H1 (cell line): ENCODE measurements around the gene GPC3. TPM values are rescaled to one million over a fixed set of nuclear protein-coding genes. Genes with fewer than 3 reads are reported as not detected.

ENCODE experiments used
- CTCF ChIA-PET: fragments of 300-600 bp; sonication (Branson Sonifier 250); formaldehyde crosslinking; loops from one replicate; lab custom pipeline; 2021; ENCODE audit not compliant: partially characterized antibody; lab: Charles Lee
- POLR2A ChIA-PET: fragments of 300-600 bp; sonication (Branson Sonifier 250); formaldehyde crosslinking; loops from one replicate; lab custom pipeline; 2021; ENCODE audit warnings: inconsistent platforms; ENCODE audit not compliant: partially characterized antibody; lab: Charles Lee
- DNase-seq, 2 experiments: peaks; one replicate each; pipeline versions ENCODE4 v3.0.0 to v3.0.0-alpha.2; 2010 to 2022; ENCODE audit warnings: low spot score in 2 of 2, low read depth in 1 of 2, mixed read lengths in 1 of 2
- FAIRE-seq: peaks from 2 replicates; lab custom pipeline; 2011; peaks lifted over from hg19 to GRCh38; lab: Jason Lieb, UNC
- H2AFZ ChIP-seq: 2 replicates; pipeline ENCODE4 v1.8.1; 2012; ENCODE audit warnings: low read length, inconsistent platforms
- H2AK5ac ChIP-seq: 2 replicates; pipeline ENCODE4 v1.6.1; 2013; ENCODE audit warnings: low read depth, low read length
- H2BK120ac ChIP-seq: replicated peaks from 2 replicates; pipeline ENCODE3; 2013; ENCODE audit warnings: low read depth, low read length, inconsistent platforms
- H2BK12ac ChIP-seq: 2 replicates; pipeline ENCODE4 v1.6.1; 2013; ENCODE audit warnings: low read depth, low read length
- H2BK15ac ChIP-seq: 2 replicates; pipeline ENCODE4 v1.6.1; 2013; ENCODE audit warnings: low read length
- H2BK20ac ChIP-seq: 2 replicates; pipeline ENCODE4 v1.6.1; 2013; ENCODE audit warnings: low read length
- H2BK5ac ChIP-seq: 2 replicates; pipeline ENCODE4 v1.6.1; 2013; ENCODE audit warnings: low read depth, low read length
- H3K14ac ChIP-seq: 2 replicates; pipeline ENCODE4 v1.6.1; 2013; ENCODE audit warnings: inconsistent platforms; ENCODE audit not compliant: insufficient read length
- H3K18ac ChIP-seq: 2 replicates; pipeline ENCODE4 v1.6.1; 2013; ENCODE audit warnings: low read length; ENCODE audit errors: extremely low read depth
- H3K23ac ChIP-seq: 2 replicates; pipeline ENCODE4 v1.6.1; 2013; ENCODE audit warnings: inconsistent platforms; ENCODE audit not compliant: insufficient read length
- H3K23me2 ChIP-seq: 2 replicates; pipeline ENCODE4 v1.6.1; 2013; ENCODE audit warnings: low read depth, low read length
- H3K27ac ChIP-seq: 2 replicates; pipeline ENCODE4 v1.6.1; 2011; ENCODE audit warnings: low read depth, low read length, inconsistent platforms
- H3K27me3 ChIP-seq, 4 experiments: replicated peaks in 1 of 4; 1 replicate in 1 of 4; 2 replicates in 3 of 4; pipeline versions ENCODE4 v1.6.1 to v1.8.1; 2011 to 2013; ENCODE audit warnings: low read length in 3 of 4, mild to moderate bottlenecking in 3 of 4, inconsistent platforms in 2 of 4, mixed read lengths in 2 of 4, moderate library complexity in 1 of 4; ENCODE audit not compliant: control insufficient read depth in 3 of 4, insufficient read depth in 3 of 4; ENCODE audit errors: extremely low read depth in 1 of 4
- H3K36me3 ChIP-seq, 4 experiments: 2 replicates each; pipeline versions ENCODE4 v1.6.1 to v1.8.1; 2011 to 2013; ENCODE audit warnings: mild to moderate bottlenecking in 4 of 4, low read length in 3 of 4, moderate library complexity in 2 of 4, control low read depth in 1 of 4, inconsistent platforms in 1 of 4; ENCODE audit not compliant: insufficient read depth in 4 of 4, control insufficient read depth in 2 of 4
- H3K4ac ChIP-seq: replicated peaks from 2 replicates; pipeline ENCODE3; 2013; ENCODE audit warnings: low read length, low read depth, mixed read lengths, inconsistent platforms; ENCODE audit not compliant: insufficient read length
- H3K4me1 ChIP-seq, 4 experiments: replicated peaks in 1 of 4; 1 replicate in 1 of 4; 2 replicates in 3 of 4; pipeline versions ENCODE4 v1.6.1 to v1.8.1; 2011 to 2013; ENCODE audit warnings: low read length in 3 of 4, inconsistent platforms in 2 of 4, mixed read lengths in 1 of 4; ENCODE audit not compliant: insufficient read depth in 4 of 4, control insufficient read depth in 3 of 4
- H3K4me2 ChIP-seq, 2 experiments: 2 replicates each; pipeline versions ENCODE4 v1.6.1 to v1.8.1; 2011 to 2013; ENCODE audit warnings: low read depth in 2 of 2, low read length in 2 of 2, control low read depth in 1 of 2, inconsistent platforms in 1 of 2, mild to moderate bottlenecking in 1 of 2; ENCODE audit not compliant: insufficient read depth in 1 of 2
- H3K4me3 ChIP-seq, 4 experiments: fragments of 200-600, 300-600 bp in 1 of 4; sonication (generic), shearing (Covaris generic), sonication (Bioruptor Twin) in 1 of 4; 2 replicates each; pipeline versions ENCODE4 v1.5.1 to v1.8.1; 2011 to 2016; ENCODE audit warnings: low read length in 4 of 4, low read depth in 3 of 4, control low read depth in 2 of 4, inconsistent platforms in 2 of 4, mild to moderate bottlenecking in 2 of 4, mixed read lengths in 1 of 4, moderate library complexity in 1 of 4; ENCODE audit not compliant: insufficient read depth in 2 of 4; ENCODE audit errors: extremely low read depth in 1 of 4
- H3K56ac ChIP-seq: replicated peaks from 2 replicates; pipeline ENCODE3; 2013; ENCODE audit warnings: low read depth, mild to moderate bottlenecking, mixed read lengths, low read length, inconsistent platforms; ENCODE audit not compliant: insufficient read length
- H3K79me1 ChIP-seq: 2 replicates; pipeline ENCODE4 v1.6.1; 2013; ENCODE audit warnings: low read depth, low read length, control low read depth
- H3K79me2 ChIP-seq, 2 experiments: 2 replicates each; pipeline versions ENCODE4 v1.6.1 to v1.8.1; 2012 to 2013; ENCODE audit warnings: low read length in 2 of 2, mild to moderate bottlenecking in 2 of 2, inconsistent platforms in 1 of 2; ENCODE audit not compliant: insufficient read depth in 2 of 2, control insufficient read depth in 1 of 2
- H3K9ac ChIP-seq, 4 experiments: replicated peaks in 1 of 4; 1 replicate in 1 of 4; 2 replicates in 3 of 4; pipeline versions ENCODE4 v1.6.1 to v1.8.1; 2011 to 2013; ENCODE audit warnings: low read depth in 3 of 4, low read length in 3 of 4, control low read depth in 2 of 4, mild to moderate bottlenecking in 2 of 4, moderate library complexity in 2 of 4, inconsistent platforms in 1 of 4; ENCODE audit errors: extremely low read depth in 1 of 4
- H3K9me3 ChIP-seq, 2 experiments: 2 replicates each; pipeline versions ENCODE4 v1.6.1 to v1.8.1; 2012 to 2013; ENCODE audit warnings: mild to moderate bottlenecking in 2 of 2, moderate library complexity in 2 of 2, control low read depth in 1 of 2, inconsistent platforms in 1 of 2, low read depth in 1 of 2, low read length in 1 of 2, mixed read lengths in 1 of 2; ENCODE audit not compliant: insufficient read depth in 2 of 2
- H4K20me1 ChIP-seq, 2 experiments: replicated peaks in 1 of 2; 2 replicates each; pipeline versions ENCODE3 to v1.8.1; 2011 to 2013; ENCODE audit warnings: inconsistent platforms in 2 of 2, low read length in 2 of 2, mild to moderate bottlenecking in 1 of 2; ENCODE audit not compliant: insufficient read depth in 2 of 2, control insufficient read depth in 1 of 2
- H4K5ac ChIP-seq: 2 replicates; pipeline ENCODE4 v1.6.1; 2013; ENCODE audit warnings: low read length, low read depth, mixed read lengths, inconsistent platforms; ENCODE audit not compliant: insufficient read length
- H4K8ac ChIP-seq: 2 replicates; pipeline ENCODE4 v1.8.0; 2013; ENCODE audit warnings: mild to moderate bottlenecking, moderate library complexity, low read length, inconsistent platforms; ENCODE audit not compliant: insufficient read depth; ENCODE audit errors: extremely low read depth
- H4K91ac ChIP-seq: replicated peaks from 2 replicates; pipeline ENCODE3; 2013; ENCODE audit warnings: low read length, mixed read lengths, inconsistent platforms; ENCODE audit not compliant: insufficient read length
- CHD2 ChIP-seq: IDR thresholded peaks from 2 replicates; pipeline ENCODE4 v1.6.1; 2012; ENCODE audit warnings: low read length, improper control_type of control experiment
- HDAC2 ChIP-seq, 2 experiments: fragments of 300-600 bp in 1 of 2; sonication (generic) in 1 of 2; IDR thresholded peaks; 2 replicates each; pipeline ENCODE4 v1.6.1; 2011 to 2012; ENCODE audit warnings: low read depth in 2 of 2, low read length in 2 of 2, mild to moderate bottlenecking in 2 of 2, moderate library complexity in 2 of 2, borderline replicate concordance in 1 of 2, inconsistent platforms in 1 of 2
- PHF8 ChIP-seq: fragments of 200-600 bp; sonication (generic); conservative IDR thresholded peaks from 2 replicates; pipeline ENCODE4 v1.7.1; 2012; ENCODE audit warnings: low read depth, mild to moderate bottlenecking, inconsistent platforms, low read length, moderate library complexity
- SIN3A ChIP-seq, 2 experiments: IDR thresholded peaks in 1 of 2; conservative IDR thresholded peaks in 1 of 2; 2 replicates each; pipeline ENCODE4 v1.6.1; 2011 to 2012; ENCODE audit warnings: low read length in 2 of 2, improper control_type of control experiment in 1 of 2, low read depth in 1 of 2, mild to moderate bottlenecking in 1 of 2
- TEAD4 ChIP-seq: IDR thresholded peaks from 2 replicates; pipeline ENCODE4 v1.6.1; 2012; ENCODE audit warnings: low read depth, low read length, inconsistent platforms, mixed read lengths
- WGBS, 2 experiments: shearing (Covaris generic) in 1 of 2; methylation state at CpG; one replicate each; pipeline versions ENCODE4 v1.1.6 to v1.1.7; 2013 to 2015; ENCODE audit warnings: low lambda C conversion rate in 2 of 2, mixed read lengths in 2 of 2, inconsistent platforms in 1 of 2, low coverage in 1 of 2, missing lambda C conversion rate in 1 of 2; ENCODE audit not compliant: insufficient replicate concordance in 2 of 2, insufficient coverage in 1 of 2, insufficient read length in 1 of 2; ENCODE audit errors: extremely low coverage in 1 of 2, missing lambda C conversion rate in 1 of 2; 5-methylcytosine and 5-hydroxymethylcytosine counted together
- polyA plus RNA-seq, 7 experiments: library from polyadenylated mRNA; depleted of rRNA in 3 of 7; stranded (reverse) in 5 of 7; unstranded in 2 of 7; fragments of >200 nt in 5 of 7; fragments of 200-250 nt in 2 of 7; gene quantifications; 1 replicate in 5 of 7; 2 replicates in 1 of 7; 4 replicates in 1 of 7; pipeline versions ENCODE4 v1.2.1 to v1.2.3, GENCODE V29; 2011 to 2013; ENCODE audit warnings: missing spikeins in 2 of 7, mixed read lengths in 2 of 7
- total RNA-seq: library from RNA; stranded (reverse); fragmentation: NEBNext Ultra II Directional; extraction: Animal tissue kit (Norgen Biotek cat#: 25700); gene quantifications from 2 replicates; pipeline ENCODE4 v1.2.1, GENCODE V29; 2021

GPC3 gene
- total and polyA plus RNA-seq, 2 of the 8 experiments (the other 6 are each of a cell fraction or from before 2014, with no cell fraction given) = 64.8 to 71.9 TPM

- H3K4me3 ChIP-seq = no peak overlapping the region
- H3K9me3 ChIP-seq = no peaks in the 10 kb centered on the region
- no peak overlapping the region for H2AK5ac ChIP-seq
- DNase-seq = no peak
- no peaks in the 10 kb centered on the region for H4K20me1 ChIP-seq
- no peak overlapping the region for H4K5ac ChIP-seq
- no peak overlapping the region for H4K8ac ChIP-seq
- no peak overlapping the region for H3K4me2 ChIP-seq
- no peaks in the 10 kb centered on the region for H3K27me3 ChIP-seq
- 97% methylated on average over 7 of the region's 7 CpGs; no CpG with 5 or more reads in 1 of the 2 experiments for WGBS, 2 experiments
- no peak overlapping the region for H3K4ac ChIP-seq
- H3K9ac ChIP-seq = no peak overlapping the region
- H2BK12ac ChIP-seq = 0 out of 2 replicates have a peak overlapping the region, but pooled peaks have one; percentile 17
- H3K36me3 ChIP-seq = no peaks in the 10 kb centered on the region
- H3K18ac ChIP-seq = no peak overlapping the region
- H2BK120ac ChIP-seq = no peak overlapping the region
- no peak overlapping the region for H2AFZ ChIP-seq
- no peak overlapping the region for H3K27ac ChIP-seq
- no peak overlapping the region for H3K14ac ChIP-seq
- H3K79me1 ChIP-seq = no peaks in the 10 kb centered on the region
- H3K56ac ChIP-seq = no peak overlapping the region
- no peak overlapping the region for H2BK20ac ChIP-seq
- no peak overlapping the region for H2BK15ac ChIP-seq
- H3K23ac ChIP-seq = no peak overlapping the region
- H3K23me2 ChIP-seq = no peaks in the 10 kb centered on the region
- TF ChIP-seq CHD2 (no peak), HDAC2 (IDR thresholded peaks at IDR 0.05; ENCODE audit: borderline replicate concordance in 1 of 2, low read depth in 2 of 2, low read length in 2 of 2) (no peak), PHF8 (no peak), TEAD4 (no peak), SIN3A (conservative IDR thresholded peaks at IDR 0.05 in 1 of 2, IDR thresholded peaks at IDR 0.05 in 1 of 2; ENCODE audit: low read depth in 1 of 2, low read length in 2 of 2) (no peak)
- H4K91ac ChIP-seq = no peak overlapping the region
- POLR2A ChIA-PET = no interaction called here
- no peaks in the 10 kb centered on the region for H3K79me2 ChIP-seq
- CTCF ChIA-PET = interaction anchor here (0.7 kb wide), 1 partner anchor 11 kb away, joined by 3 read pairs; no protein-coding TSS in a partner anchor
- FAIRE-seq = no peak
- peaks cover 0 to 7% (median under 1%) of the 10 kb centered on the region in 4 experiments; a peak in 2 of 7 replicates for H3K4me1 ChIP-seq
- H2BK5ac ChIP-seq = no peak overlapping the region
These were observed 461.9 kb downstream of the GPC3 start for GRCh38 chrX:133523526-133523925.
